Left ventricle myocardium inferior (tissue), 1 donor: ENCODE measurements around the gene MICAL2. TPM values are rescaled to one million over a fixed set of nuclear protein-coding genes. Genes with fewer than 3 reads are reported as not detected.
A peak's percentile ranks its signal among the peaks of the same experiment; 100 is the strongest.

ENCODE experiments used
- DNase-seq: peaks from one replicate; pipeline ENCODE4 v3.0.0-alpha.2; 2020
- H3K27ac ChIP-seq: fragments of 200-600 bp; replicated peaks from 2 replicates; pipeline ENCODE4 v1.8.0; 2021
- H3K27me3 ChIP-seq: fragments of 200-600 bp; 2 replicates; pipeline ENCODE4 v1.8.0; 2021; ENCODE audit warnings: low read depth
- H3K36me3 ChIP-seq: fragments of 200-600 bp; 2 replicates; pipeline ENCODE4 v1.8.0; 2021
- H3K4me1 ChIP-seq: fragments of 200-600 bp; 2 replicates; pipeline ENCODE4 v1.8.0; 2021
- H3K4me3 ChIP-seq: fragments of 200-600 bp; 2 replicates; pipeline ENCODE4 v1.8.0; 2021; ENCODE audit warnings: mild to moderate bottlenecking, moderate library complexity
- H3K9me3 ChIP-seq: fragments of 200-600 bp; replicated peaks from 2 replicates; pipeline ENCODE4 v1.8.0; 2021
- intact Hi-C: fragments of 100-400 bp; cut with micrococcal nuclease; formaldehyde crosslinking; loops from one replicate; pipeline ENCODE4 v1.11.0; 2022
- total RNA-seq: library from RNA; stranded (reverse); fragmentation: NEBNext Ultra II Directional; extraction: Animal tissue kit (Norgen Biotek cat#: 25700); gene quantifications from one replicate; pipeline ENCODE4 v1.2.1, GENCODE V29; 2021
- TF ChIP-seq, protein P1 (sequence below): fragments of 200-600 bp; IDR thresholded peaks from 2 replicates; pipeline ENCODE4 v1.8.0; 2021; ENCODE audit warnings: antibody characterized with exemption, mild to moderate bottlenecking, borderline replicate concordance
- donor health status: DM: no; HTN: yes; CAD: no; lungs with severe emphysema.

MICAL2 gene
- total RNA-seq, 1 donor from 2014 or later: 85.0 TPM

GRCh38 chr11:12184699-12185098 is 74.3 kb downstream of the MICAL2 start:
- H3K36me3 ChIP-seq: no peaks in the 10 kb centered on the region
- no peaks in the 10 kb centered on the region for H3K9me3 ChIP-seq
- intact Hi-C loops: no loop called here
- TF ChIP-seq, protein P1, sequence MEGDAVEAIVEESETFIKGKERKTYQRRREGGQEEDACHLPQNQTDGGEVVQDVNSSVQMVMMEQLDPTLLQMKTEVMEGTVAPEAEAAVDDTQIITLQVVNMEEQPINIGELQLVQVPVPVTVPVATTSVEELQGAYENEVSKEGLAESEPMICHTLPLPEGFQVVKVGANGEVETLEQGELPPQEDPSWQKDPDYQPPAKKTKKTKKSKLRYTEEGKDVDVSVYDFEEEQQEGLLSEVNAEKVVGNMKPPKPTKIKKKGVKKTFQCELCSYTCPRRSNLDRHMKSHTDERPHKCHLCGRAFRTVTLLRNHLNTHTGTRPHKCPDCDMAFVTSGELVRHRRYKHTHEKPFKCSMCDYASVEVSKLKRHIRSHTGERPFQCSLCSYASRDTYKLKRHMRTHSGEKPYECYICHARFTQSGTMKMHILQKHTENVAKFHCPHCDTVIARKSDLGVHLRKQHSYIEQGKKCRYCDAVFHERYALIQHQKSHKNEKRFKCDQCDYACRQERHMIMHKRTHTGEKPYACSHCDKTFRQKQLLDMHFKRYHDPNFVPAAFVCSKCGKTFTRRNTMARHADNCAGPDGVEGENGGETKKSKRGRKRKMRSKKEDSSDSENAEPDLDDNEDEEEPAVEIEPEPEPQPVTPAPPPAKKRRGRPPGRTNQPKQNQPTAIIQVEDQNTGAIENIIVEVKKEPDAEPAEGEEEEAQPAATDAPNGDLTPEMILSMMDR: no peak
- no peak overlapping the region for H3K4me3 ChIP-seq
- no peaks in the 10 kb centered on the region for H3K27me3 ChIP-seq
- peak overlapping the region; percentile 86 for H3K27ac ChIP-seq
- DNase-seq: no peak
- peaks cover 79% of the 10 kb centered on the region for H3K4me1 ChIP-seq

GRCh38 chr11:12185106-12185690 is 74.8 kb downstream of the MICAL2 start:
- no peak for DNase-seq
- peaks cover 74% of the 10 kb centered on the region for H3K4me1 ChIP-seq
- H3K4me3 ChIP-seq: no peak overlapping the region
- H3K9me3 ChIP-seq: no peaks in the 10 kb centered on the region
- TF ChIP-seq, protein P1: no peak
- no peak overlapping the region for H3K27ac ChIP-seq
- H3K36me3 ChIP-seq: no peaks in the 10 kb centered on the region
- H3K27me3 ChIP-seq: no peaks in the 10 kb centered on the region
- intact Hi-C loops: no loop called here

DNA sequence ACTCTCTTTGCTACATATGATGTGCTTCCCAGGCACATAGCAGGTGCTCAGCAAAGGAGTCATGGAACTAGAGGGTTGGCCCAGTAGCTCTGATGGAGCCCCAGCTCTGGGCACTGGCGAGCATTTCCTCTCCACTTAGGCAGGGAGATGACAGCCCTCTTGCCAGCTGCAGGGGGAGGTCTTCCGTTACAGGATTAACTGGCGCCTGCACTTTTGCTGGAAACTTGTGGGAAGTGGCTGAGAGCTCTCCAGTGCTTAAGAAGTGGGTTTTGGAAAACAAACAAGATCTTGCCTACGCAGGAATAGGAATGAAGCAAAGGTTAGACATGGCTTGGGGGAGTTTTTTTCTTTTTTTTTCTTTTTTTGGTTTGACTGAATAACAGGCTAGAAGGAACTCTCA is 75.5 kb downstream of the MICAL2 start:
- H3K27me3 ChIP-seq: no peaks in the 10 kb centered on the region
- intact Hi-C loops: no loop called here
- TF ChIP-seq, protein P1: no peak
- peaks cover 67% of the 10 kb centered on the region for H3K4me1 ChIP-seq
- H3K27ac ChIP-seq: no peak overlapping the region
- no peaks in the 10 kb centered on the region for H3K36me3 ChIP-seq
- no peaks in the 10 kb centered on the region for H3K9me3 ChIP-seq
- no peak for DNase-seq
- H3K4me3 ChIP-seq: no peak overlapping the region

DNA sequence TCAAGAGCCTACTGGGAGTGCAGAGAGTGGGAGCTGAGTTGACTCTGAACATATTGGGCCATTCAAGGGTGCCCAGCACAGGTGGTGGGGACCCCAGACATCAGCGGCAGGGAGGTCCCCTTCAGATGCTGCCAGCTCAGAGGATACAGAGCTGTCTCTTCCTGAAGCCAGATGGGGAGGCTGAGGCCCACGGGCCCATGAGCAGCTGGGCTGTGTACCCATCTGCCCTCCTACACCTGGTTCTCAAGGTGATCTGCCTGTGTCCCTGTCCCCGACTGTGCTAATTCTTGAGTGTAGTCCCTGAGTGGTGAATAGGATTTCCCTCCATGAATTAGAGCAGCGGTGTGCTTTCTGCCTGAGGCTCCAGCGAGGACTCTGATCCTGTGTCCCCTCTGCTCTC is 76.3 kb downstream of the MICAL2 start:
- peak overlapping the region; percentile 7 for H3K27ac ChIP-seq

GRCh38 chr11:12187399-12187798 is 77.0 kb downstream of the MICAL2 start:
- H3K36me3 ChIP-seq: no peaks in the 10 kb centered on the region
- peaks cover 54% of the 10 kb centered on the region for H3K4me1 ChIP-seq
- intact Hi-C loops: no loop called here
- no peak overlapping the region for H3K4me3 ChIP-seq
- TF ChIP-seq, protein P1: no peak
- no peaks in the 10 kb centered on the region for H3K9me3 ChIP-seq
- no peaks in the 10 kb centered on the region for H3K27me3 ChIP-seq
- no peak overlapping the region for H3K27ac ChIP-seq
- DNase-seq: no peak

More for the DNA sequence above, 76.3 kb downstream of the MICAL2 start:
- Histone ChIP-seq H3K27me3 (no peaks in the 10 kb centered on the region), H3K4me3 (no peak overlapping the region), H3K9me3 (no peaks in the 10 kb centered on the region), H3K36me3 (no peaks in the 10 kb centered on the region), H3K4me1 (peaks cover 61% of the 10 kb centered on the region)
- TF ChIP-seq, protein P1: no peak
- intact Hi-C loops: no loop called here
- no peak for DNase-seq
